Measurements from ENCODE around the gene INKA2. TPM values are rescaled to one million over a fixed set of nuclear protein-coding genes. Genes with fewer than 3 reads are reported as not detected.

The INKA2 gene
- total RNA-seq, 1 experiment from 2014 or later = 12.3 TPM

DNA sequence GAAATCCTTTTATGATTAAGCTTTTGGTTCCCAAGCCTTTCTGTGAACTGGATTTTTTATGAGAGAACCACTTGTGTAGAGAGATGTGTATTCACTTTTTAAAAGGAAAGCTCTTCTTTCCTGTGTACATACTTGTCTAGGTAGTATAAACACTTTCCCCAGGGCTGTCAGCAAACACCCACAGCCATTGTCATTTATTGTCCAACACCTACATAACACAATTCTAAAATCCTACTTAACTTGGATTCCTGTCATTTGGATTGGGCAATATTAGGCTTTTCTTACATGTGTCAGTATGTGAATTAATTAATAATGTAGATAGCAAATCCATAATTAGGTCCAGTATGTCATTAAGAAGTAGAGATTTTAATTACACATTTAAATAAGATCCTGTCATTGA is 28.8 kb upstream of the INKA2 start:
- no peak for DNase-seq
- no peak overlapping the region for H3K4ac ChIP-seq (ENCODE audit: low read depth, low read length)
- Mint-ChIP-seq H3K4me1 (no peaks in the 10 kb centered on the region), H3K4me3 (no peak overlapping the region), H3K27ac (no peak overlapping the region), H3K27me3 (ENCODE audit: low read depth) (no peaks in the 10 kb centered on the region), H3K36me3 (ENCODE audit: insufficient read depth in 1 of 3, low read depth in 3 of 3) (peaks cover 12 to 43% (median 41%) of the 10 kb centered on the region in 3 experiments; a peak in 5 of 7 replicates), H3K9me3 (no peaks in the 10 kb centered on the region)
- no peak overlapping the region for H2BK20ac ChIP-seq (ENCODE audit: low read depth, low read length, poor library complexity, severe bottlenecking)
- H3T11ph ChIP-seq (ENCODE audit: low read length) = no peak overlapping the region
- H2BK120ac ChIP-seq (ENCODE audit: low read depth, low read length, poor library complexity, severe bottlenecking) = no peak overlapping the region
- no peak overlapping the region for H2AK5ac ChIP-seq (ENCODE audit: insufficient read length, low read length)
- H4K8ac ChIP-seq (replicated peaks; ENCODE audit: insufficient read length, low read depth, low read length) = no peak overlapping the region
- no peaks in the 10 kb centered on the region for H3K79me2 ChIP-seq (ENCODE audit: insufficient read depth, low read length)
- H4K5ac ChIP-seq (ENCODE audit: insufficient read length, low read depth, low read length) = no peak overlapping the region
- H3K56ac ChIP-seq (ENCODE audit: insufficient read length, low read depth, low read length) = no peak overlapping the region
- H3K27me3 ChIP-seq (ENCODE audit: insufficient read depth, low read length) = no peaks in the 10 kb centered on the region; the same call in 1 of the 2 replicates
- H3K23ac ChIP-seq (ENCODE audit: insufficient read length, low read depth, low read length) = no peak overlapping the region
- TF ChIP-seq, protein P1, sequence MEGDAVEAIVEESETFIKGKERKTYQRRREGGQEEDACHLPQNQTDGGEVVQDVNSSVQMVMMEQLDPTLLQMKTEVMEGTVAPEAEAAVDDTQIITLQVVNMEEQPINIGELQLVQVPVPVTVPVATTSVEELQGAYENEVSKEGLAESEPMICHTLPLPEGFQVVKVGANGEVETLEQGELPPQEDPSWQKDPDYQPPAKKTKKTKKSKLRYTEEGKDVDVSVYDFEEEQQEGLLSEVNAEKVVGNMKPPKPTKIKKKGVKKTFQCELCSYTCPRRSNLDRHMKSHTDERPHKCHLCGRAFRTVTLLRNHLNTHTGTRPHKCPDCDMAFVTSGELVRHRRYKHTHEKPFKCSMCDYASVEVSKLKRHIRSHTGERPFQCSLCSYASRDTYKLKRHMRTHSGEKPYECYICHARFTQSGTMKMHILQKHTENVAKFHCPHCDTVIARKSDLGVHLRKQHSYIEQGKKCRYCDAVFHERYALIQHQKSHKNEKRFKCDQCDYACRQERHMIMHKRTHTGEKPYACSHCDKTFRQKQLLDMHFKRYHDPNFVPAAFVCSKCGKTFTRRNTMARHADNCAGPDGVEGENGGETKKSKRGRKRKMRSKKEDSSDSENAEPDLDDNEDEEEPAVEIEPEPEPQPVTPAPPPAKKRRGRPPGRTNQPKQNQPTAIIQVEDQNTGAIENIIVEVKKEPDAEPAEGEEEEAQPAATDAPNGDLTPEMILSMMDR (conservative IDR thresholded peaks at IDR 0.05) = no peak
- H2BK12ac ChIP-seq (ENCODE audit: insufficient read length, low read depth, low read length) = no peak overlapping the region
- H3K23me2 ChIP-seq (ENCODE audit: insufficient read length, low read depth, low read length, poor library complexity, severe bottlenecking) = no peaks in the 10 kb centered on the region
- no peak overlapping the region for H2AFZ ChIP-seq (ENCODE audit: low read length)
- H3K4me2 ChIP-seq (ENCODE audit: insufficient read depth, insufficient read length, low read length) = no peak overlapping the region
- no peaks in the 10 kb centered on the region for H4K20me1 ChIP-seq (ENCODE audit: control insufficient read depth, insufficient read depth, insufficient read length)
- no peaks in the 10 kb centered on the region for H3K79me1 ChIP-seq (ENCODE audit: insufficient read depth, low read depth, low read length, poor library complexity, severe bottlenecking)
- H3K9ac ChIP-seq (ENCODE audit: extremely low read depth, insufficient read length, low read length) = no peak overlapping the region
- H3K27ac ChIP-seq (ENCODE audit: insufficient read length, low read depth, low read length) = no peak overlapping the region
- no peaks in the 10 kb centered on the region for H3K4me1 ChIP-seq (ENCODE audit: insufficient read depth, low read length)
- no peak overlapping the region for H4K91ac ChIP-seq (ENCODE audit: insufficient read length, low read depth, low read length)
- no peak overlapping the region for H3K18ac ChIP-seq (ENCODE audit: insufficient read length, low read depth, low read length)
- H2BK5ac ChIP-seq (ENCODE audit: insufficient read length, low read length) = no peak overlapping the region
- no peak overlapping the region for H3K14ac ChIP-seq (ENCODE audit: insufficient read depth, low read length)
- H3K9me3 ChIP-seq (ENCODE audit: control insufficient read depth, low read depth, low read length) = no peaks in the 10 kb centered on the region
- H2BK15ac ChIP-seq (ENCODE audit: low read depth, low read length) = no peak overlapping the region
